Prostate gland (tissue), 2 donors: Measurements from ENCODE around the gene CSRP1. TPM values are rescaled to one million over a fixed set of nuclear protein-coding genes. Genes with fewer than 3 reads are reported as not detected.

Experiments used
- DNase-seq: peaks from one replicate; pipeline ENCODE4 v3.0.0-alpha.2; 2019; ENCODE audit warnings: low spot score
- H3K27ac ChIP-seq, 2 donors: fragments of 200-600 bp; sonication (generic); 2 replicates each; pipeline ENCODE4 v1.5.1; 2017 to 2019
- H3K27me3 ChIP-seq: fragments of 200-600 bp; sonication (generic); replicated peaks from 2 replicates; pipeline ENCODE4 v1.5.1; 2019; ENCODE audit not compliant: insufficient read depth
- H3K36me3 ChIP-seq, 2 donors: fragments of 200-600 bp; sonication (generic); 1 replicate in 1 of 2; 2 replicates in 1 of 2; pipeline versions ENCODE4 v1.5.1 to v1.8.1; 2017 to 2019
- H3K4me1 ChIP-seq: fragments of 200-600 bp; sonication (generic); replicated peaks from 2 replicates; pipeline ENCODE4 v1.5.1; 2019
- H3K4me3 ChIP-seq, 2 donors: fragments of 200-600 bp; sonication (generic); 2 replicates each; pipeline ENCODE4 v1.5.1; 2017 to 2019
- H3K9me3 ChIP-seq: fragments of 200-600 bp; sonication (generic); 2 replicates; pipeline ENCODE4 v1.5.1; 2017
- POLR2A ChIP-seq: fragments of 450-650 bp; IDR thresholded peaks from one replicate; pipeline ENCODE4 v1.6.1; 2016; ENCODE audit warnings: antibody characterized with exemption, mild to moderate bottlenecking
- POLR2AphosphoS5 ChIP-seq: sonication (generic); formaldehyde crosslinking; IDR thresholded peaks from one replicate; pipeline ENCODE4 v1.6.1; 2017; ENCODE audit warnings: antibody characterized with exemption
- WGBS: methylation state at CpG from one replicate; pipeline ENCODE4 v1.1.5; 2018; 5-methylcytosine and 5-hydroxymethylcytosine counted together
- intact Hi-C: fragments of 100-400 bp; cut with DNase I; formaldehyde crosslinking; loops from one replicate; pipeline ENCODE4 v1.14.2; 2022
- total RNA-seq, 2 donors: library from RNA; depleted of rRNA; stranded (reverse); fragments of >200 nt; gene quantifications; one replicate each; pipeline ENCODE4 v1.1.0, GENCODE V29; 2016
- TF ChIP-seq, protein P1 (sequence below), 4 experiments: fragments of 200-600 bp in 2 of 4; fragments of 450-650 bp in 2 of 4; sonication (generic) in 2 of 4; IDR thresholded peaks; 1 replicate in 3 of 4; 2 replicates in 1 of 4; pipeline ENCODE4 v1.5.1; 2016 to 2019; ENCODE audit warnings: antibody characterized with exemption in 4 of 4, mild to moderate bottlenecking in 2 of 4, moderate library complexity in 2 of 4

Gene CSRP1
- total RNA-seq, 2 donors from 2014 or later, result 1,117 to 1,634 TPM

- DNase-seq, result no peak
- Histone ChIP-seq H3K4me1 (no peaks in the 10 kb centered on the region), H3K36me3 (no peaks in the 10 kb centered on the region), H3K9me3 (no peaks in the 10 kb centered on the region), H3K27ac (no peak overlapping the region), H3K27me3 (no peaks in the 10 kb centered on the region), H3K4me3 (no peak overlapping the region)
- no peak for TF ChIP-seq POLR2A
- no peak for TF ChIP-seq POLR2AphosphoS5
- TF ChIP-seq, protein P1, sequence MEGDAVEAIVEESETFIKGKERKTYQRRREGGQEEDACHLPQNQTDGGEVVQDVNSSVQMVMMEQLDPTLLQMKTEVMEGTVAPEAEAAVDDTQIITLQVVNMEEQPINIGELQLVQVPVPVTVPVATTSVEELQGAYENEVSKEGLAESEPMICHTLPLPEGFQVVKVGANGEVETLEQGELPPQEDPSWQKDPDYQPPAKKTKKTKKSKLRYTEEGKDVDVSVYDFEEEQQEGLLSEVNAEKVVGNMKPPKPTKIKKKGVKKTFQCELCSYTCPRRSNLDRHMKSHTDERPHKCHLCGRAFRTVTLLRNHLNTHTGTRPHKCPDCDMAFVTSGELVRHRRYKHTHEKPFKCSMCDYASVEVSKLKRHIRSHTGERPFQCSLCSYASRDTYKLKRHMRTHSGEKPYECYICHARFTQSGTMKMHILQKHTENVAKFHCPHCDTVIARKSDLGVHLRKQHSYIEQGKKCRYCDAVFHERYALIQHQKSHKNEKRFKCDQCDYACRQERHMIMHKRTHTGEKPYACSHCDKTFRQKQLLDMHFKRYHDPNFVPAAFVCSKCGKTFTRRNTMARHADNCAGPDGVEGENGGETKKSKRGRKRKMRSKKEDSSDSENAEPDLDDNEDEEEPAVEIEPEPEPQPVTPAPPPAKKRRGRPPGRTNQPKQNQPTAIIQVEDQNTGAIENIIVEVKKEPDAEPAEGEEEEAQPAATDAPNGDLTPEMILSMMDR (IDR thresholded peaks at IDR 0.05), result no peak
- WGBS, result 60% methylated on average over 8 of the region's 9 CpGs
- intact Hi-C loops, result no loop called here
Observed at GRCh38 chr1:201531551-201532425, 24.9 kb upstream of the CSRP1 start.

- TF ChIP-seq, protein P1 (IDR thresholded peaks at IDR 0.05), result peak in 3 of 4 experiments; percentile 43 to 73 (median 66)
- TF ChIP-seq POLR2A, result no peak
- TF ChIP-seq POLR2AphosphoS5, result peak; percentile 20
- Histone ChIP-seq H3K4me1 (no peaks in the 10 kb centered on the region), H3K4me3 (no peak overlapping the region), H3K36me3 (no peaks in the 10 kb centered on the region), H3K27me3 (no peaks in the 10 kb centered on the region), H3K27ac (no peak overlapping the region), H3K9me3 (no peaks in the 10 kb centered on the region)
- 22% methylated on average over 26 of the region's 26 CpGs for whole genome bisulfite sequencing
- DNase-seq, result peak; percentile 57
- intact Hi-C loops, result loop anchor here (1.0 kb wide), 1 partner anchor 173 kb away; no protein-coding TSS in a partner anchor
Observed at GRCh38 chr1:201530741-201531531, 24.0 kb upstream of the CSRP1 start.

DNA sequence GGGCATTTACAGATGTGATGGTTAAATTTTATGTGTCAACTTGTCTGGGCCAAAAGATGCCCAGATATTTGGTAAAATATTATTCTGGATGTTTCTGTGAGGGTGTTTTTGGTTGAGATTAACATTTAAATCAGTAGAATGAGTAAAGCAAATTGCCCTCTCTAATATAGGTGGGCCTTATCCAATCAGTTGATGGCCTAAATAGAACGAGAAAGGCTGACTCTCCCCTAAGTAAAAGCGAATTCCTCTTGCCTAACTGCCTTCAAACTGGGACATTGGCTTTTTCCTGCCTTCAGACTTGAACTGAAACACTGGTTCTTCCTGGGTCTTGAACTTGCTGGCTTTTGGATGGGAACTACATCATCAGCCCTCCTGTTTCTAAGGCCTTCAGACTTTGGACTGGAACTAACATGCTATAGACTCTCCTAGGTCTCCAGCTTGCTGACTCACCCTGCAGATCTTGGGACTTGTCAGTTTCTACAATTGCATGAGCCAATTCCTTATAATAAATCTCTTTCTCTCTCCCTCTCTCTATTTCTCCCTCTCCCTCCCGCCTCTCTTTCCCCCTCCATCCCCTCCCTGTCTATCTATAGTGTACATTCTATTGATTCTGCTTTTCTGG lies 21.8 kb upstream of the CSRP1 start:
- TF ChIP-seq, protein P1 (IDR thresholded peaks at IDR 0.05), result no peak
- TF ChIP-seq POLR2AphosphoS5, result no peak
- TF ChIP-seq POLR2A, result no peak
- H3K27me3 ChIP-seq, result no peaks in the 10 kb centered on the region
- no peaks in the 10 kb centered on the region for H3K36me3 ChIP-seq
- H3K9me3 ChIP-seq, result no peaks in the 10 kb centered on the region
- 92% methylated on average over 3 of the region's 3 CpGs for WGBS
- H3K4me1 ChIP-seq, result no peaks in the 10 kb centered on the region
- DNase-seq, result no peak
- no peak overlapping the region for H3K27ac ChIP-seq
- intact Hi-C loops, result no loop called here
- H3K4me3 ChIP-seq, result no peak overlapping the region

DNA sequence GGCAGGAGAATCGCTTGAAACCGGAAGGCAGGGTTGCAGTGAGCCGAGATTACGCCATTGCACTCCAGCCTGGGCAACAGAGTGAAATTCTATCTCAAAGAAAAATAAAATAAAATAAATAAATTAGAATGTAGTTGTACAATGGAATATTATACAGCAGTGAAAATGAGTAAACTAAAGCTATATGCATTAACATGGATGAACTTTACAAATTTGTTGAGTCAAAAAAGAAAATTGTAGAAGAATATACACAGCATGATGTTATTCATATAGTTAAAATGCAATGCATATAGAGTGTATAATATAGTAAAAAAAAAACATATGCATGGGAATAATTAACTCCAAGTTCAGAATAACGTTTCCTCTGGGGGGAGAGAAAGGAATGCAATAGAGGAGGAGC lies 21.0 kb upstream of the CSRP1 start:
- Histone ChIP-seq H3K4me3 (no peak overlapping the region), H3K27ac (no peak overlapping the region), H3K36me3 (no peaks in the 10 kb centered on the region), H3K27me3 (no peaks in the 10 kb centered on the region), H3K9me3 (no peaks in the 10 kb centered on the region), H3K4me1 (no peaks in the 10 kb centered on the region)
- TF ChIP-seq POLR2AphosphoS5, result no peak
- no peak for TF ChIP-seq POLR2A
- TF ChIP-seq, protein P1 (IDR thresholded peaks at IDR 0.05), result no peak
- no peak for DNase-seq
- intact Hi-C loops, result no loop called here
- 89% methylated on average over 5 of the region's 5 CpGs for WGBS
